ENCODE data around the gene EEF2. TPM values are rescaled to one million over a fixed set of nuclear protein-coding genes. Genes with fewer than 3 reads are reported as not detected.

Gene EEF2
- total and polyA plus RNA-seq, 2 of the 4 experiments (the other 2 are of a cell fraction) = 1,505 to 2,161 TPM

- POLR2A ChIA-PET (ENCODE audit: unreplicated experiment) = interaction anchor here (0.6 to 0.9 kb wide), 2 partner anchors 10 to 24 kb away, joined by 3 read pairs; partner anchors contain the start of gene DAPK3
- ATAC-seq (ENCODE audit: low read depth) (no peak), DNase-seq (no peak)
- no peak overlapping the region for H3K27ac ChIP-seq (ENCODE audit: insufficient read depth, low read length)
- H3K56ac ChIP-seq (ENCODE audit: extremely low read depth, insufficient read depth, low read length) = no peak overlapping the region
- H2AFZ ChIP-seq (replicated peaks; ENCODE audit: low read length, poor library complexity) = peak overlapping the region; percentile 28
- intact Hi-C loops (cut with micrococcal nuclease) (no loop called here), dilution Hi-C loops (cut with HindIII; ENCODE audit: low sequenced_read_pairs, unreplicated experiment) (no loop called here), in situ Hi-C loops (cut with MboI; ENCODE audit: low sequenced_read_pairs) (no loop called here)
- TF ChIP-seq CTCF (conservative IDR thresholded peaks at IDR 0.05; ENCODE audit: low read depth, low read length) (no peak), BHLHE40 (IDR thresholded peaks at IDR 0.05; ENCODE audit: low read depth, low read length) (no peak), MXI1 (IDR thresholded peaks at IDR 0.05; ENCODE audit: borderline replicate concordance, low read depth, low read length) (no peak), ELK1 (IDR thresholded peaks at IDR 0.05; ENCODE audit: borderline replicate concordance, low read depth, low read length) (no peak), USF2 (IDR thresholded peaks at IDR 0.05; ENCODE audit: low read depth, low read length) (no peak), RAD21 (IDR thresholded peaks at IDR 0.05; ENCODE audit: low read length) (no peak), MAZ (IDR thresholded peaks at IDR 0.05; ENCODE audit: borderline replicate concordance, low read depth, low read length) (no peak), NFE2L2 (IDR thresholded peaks at IDR 0.05; ENCODE audit: low read depth, low read length) (no peak), CEBPB (IDR thresholded peaks at IDR 0.05; ENCODE audit: low read depth, low read length) (no peak), RFX5 (IDR thresholded peaks at IDR 0.05; ENCODE audit: low read depth, low read length) (no peak), POLR2A (IDR thresholded peaks at IDR 0.05; ENCODE audit: low read depth, low read length) (no peak; the same call in 1 of the 2 replicates), CHD1 (IDR thresholded peaks at IDR 0.05; ENCODE audit: low read depth, low read length) (no peak), SMC3 (IDR thresholded peaks at IDR 0.05; ENCODE audit: low read depth, low read length) (no peak), FOS (IDR thresholded peaks at IDR 0.05; ENCODE audit: low read depth, low read length) (no peak)
- peaks cover 85% of the 10 kb centered on the region for H3K36me3 ChIP-seq (ENCODE audit: control insufficient read depth, insufficient read depth, low read length)
- H3K9ac ChIP-seq (ENCODE audit: low read depth, low read length) = no peak overlapping the region
- WGBS, 2 experiments (ENCODE audit: extremely low coverage in 2 of 2, insufficient read length in 1 of 2) = 96% methylated on average over 26 of the region's 31 CpGs; no CpG with 5 or more reads in 1 of the 2 experiments
- H2AK9ac ChIP-seq (replicated peaks; ENCODE audit: low read depth, low read length, poor library complexity) = no peak overlapping the region
- H4K20me1 ChIP-seq (ENCODE audit: insufficient read depth, low read length) = peaks cover 97% of the 10 kb centered on the region
- H2AK5ac ChIP-seq (ENCODE audit: low read depth, low read length) = no peak overlapping the region
- no peak overlapping the region for H4K8ac ChIP-seq (ENCODE audit: low read depth in 2 of 2, low read length in 2 of 2)
- BruUV-seq (replicated peaks) = TSS peak; percentile 20
- H3K9me3 ChIP-seq (ENCODE audit: control insufficient read depth, insufficient read depth, low read length) = no peaks in the 10 kb centered on the region
- no peak overlapping the region for H2BK120ac ChIP-seq (ENCODE audit: low read depth, low read length)
- no peak overlapping the region for H3K4me2 ChIP-seq (ENCODE audit: low read depth, low read length)
- H3K9me1 ChIP-seq (ENCODE audit: insufficient read depth, low read length) = peaks cover 15% of the 10 kb centered on the region; the same call in 1 of the 2 replicates
- no peak overlapping the region for H4K91ac ChIP-seq (ENCODE audit: insufficient read depth, low read depth, low read length)
- H3K4ac ChIP-seq (ENCODE audit: low read depth, low read length) = no peak overlapping the region
- no peak overlapping the region for H2BK20ac ChIP-seq (ENCODE audit: low read depth, low read length)
- H3K27me3 ChIP-seq (ENCODE audit: control insufficient read depth, insufficient read depth, low read length) = no peaks in the 10 kb centered on the region
- no peak overlapping the region for H3K18ac ChIP-seq (ENCODE audit: low read depth, low read length)
- no peak overlapping the region for H2BK5ac ChIP-seq (ENCODE audit: low read depth, low read length, poor library complexity, severe bottlenecking)
- CTCF ChIA-PET = no interaction called here
- H3K79me1 ChIP-seq (ENCODE audit: low read depth in 1 of 2, low read length in 2 of 2) = peaks cover 9 to 90% of the 10 kb centered on the region in 2 experiments
- H3K23ac ChIP-seq (ENCODE audit: low read depth, low read length) = no peak overlapping the region
- H3K4me3 ChIP-seq (ENCODE audit: insufficient read depth, low read depth, low read length) = no peak overlapping the region
- no peak overlapping the region for H2BK15ac ChIP-seq (ENCODE audit: low read depth, low read length)
- peaks cover 6% of the 10 kb centered on the region for H3K4me1 ChIP-seq (ENCODE audit: control insufficient read depth, insufficient read depth, low read length)
- H3K14ac ChIP-seq (replicated peaks; ENCODE audit: low read depth, low read length) = no peak overlapping the region
- no peak overlapping the region for H4K5ac ChIP-seq (ENCODE audit: low read depth, low read length)
These were observed 4.7 kb downstream of the EEF2 start for GRCh38 chr19:3980353-3981251.
